K562 (cell line): ENCODE results near the gene NGRN. TPM values are rescaled to one million over a fixed set of nuclear protein-coding genes. Genes with fewer than 3 reads are reported as not detected.

Source experiments
- ATAC-seq: fragments of 200-7000 bp; cut with Tn5 transposase; 3 replicates; pipeline ENCODE4 v1.9.1; 2020; ENCODE audit warnings: moderate library complexity
- BruUV-seq: library from RNA; stranded (reverse); fragments of 400-500 nt; replicated peaks from 2 replicates; lab custom pipeline; 2021; lab: Mats Ljungman, UMichigan
- CTCF ChIA-PET: fragments of 300-600 bp; formaldehyde crosslinking; extraction: SDS; loops from one replicate; lab custom pipeline; 2021; ENCODE audit warnings: low intra/inter-chr PET ratio; lab: Yijun Ruan, JAX
- POLR2A ChIA-PET: fragments of 300-600, 350-650 bp; sonication (Branson Sonifier 250); formaldehyde crosslinking; extraction: SDS; loops from one replicate; lab custom pipeline; 2021; ENCODE audit warnings: antibody characterized with exemption, inconsistent platforms; lab: Yijun Ruan, JAX
- DNase-seq, 4 experiments: peaks; one replicate each; pipeline versions ENCODE4 v3.0.0 to v3.0.0-alpha.2; 2011 to 2018; ENCODE audit warnings: low spot score in 3 of 4, mixed read lengths in 3 of 4; ENCODE audit errors: extremely low read depth in 1 of 4
- FAIRE-seq: peaks from 2 replicates; lab custom pipeline; 2011; peaks lifted over from hg19 to GRCh38; lab: Jason Lieb, UNC
- H2AFZ ChIP-seq: 2 replicates; pipeline ENCODE4 v1.6.0; 2011; ENCODE audit warnings: low read depth, low read length, control low read depth, inconsistent platforms
- H3K27ac ChIP-seq: fragments of 200-600 bp; 3 replicates; pipeline ENCODE4 v1.8.0; 2011; ENCODE audit warnings: low read depth, mild to moderate bottlenecking, control low read depth, inconsistent platforms, low read length, moderate library complexity, mixed read lengths; ENCODE audit errors: extremely low read depth
- H3K27me3 ChIP-seq, 2 experiments: fragments of 300-600 bp in 1 of 2; 2 replicates in 1 of 2; 3 replicates in 1 of 2; pipeline versions ENCODE4 v1.6.0 to v1.8.0; 2011; ENCODE audit warnings: inconsistent platforms in 2 of 2, low read length in 2 of 2, mild to moderate bottlenecking in 1 of 2, mixed read lengths in 1 of 2, moderate library complexity in 1 of 2; ENCODE audit not compliant: control insufficient read depth in 2 of 2, insufficient read depth in 2 of 2
- H3K36me3 ChIP-seq: fragments of 300-600 bp; 3 replicates; pipeline ENCODE4 v1.8.0; 2011; ENCODE audit warnings: mild to moderate bottlenecking, low read length, inconsistent platforms; ENCODE audit not compliant: control insufficient read depth, insufficient read depth
- H3K4me1 ChIP-seq, 2 experiments: fragments of 200-600 bp in 1 of 2; replicated peaks in 1 of 2; 2 replicates in 1 of 2; 3 replicates in 1 of 2; pipeline versions ENCODE4 v1.5.1 to v1.8.0; 2011; ENCODE audit warnings: inconsistent platforms in 2 of 2, low read length in 2 of 2, mild to moderate bottlenecking in 1 of 2, mixed read lengths in 1 of 2, moderate library complexity in 1 of 2; ENCODE audit not compliant: control insufficient read depth in 2 of 2, insufficient read depth in 2 of 2
- H3K4me2 ChIP-seq: 2 replicates; pipeline ENCODE4 v1.6.1; 2011; ENCODE audit warnings: low read length, control low read depth, inconsistent platforms, mixed read lengths; ENCODE audit not compliant: insufficient read depth
- H3K4me3 ChIP-seq: fragments of 200-600 bp; sonication (generic), shearing (Covaris generic); 2 replicates; pipeline ENCODE4 v1.5.1; 2016; ENCODE audit warnings: control low read depth, inconsistent platforms
- H3K79me2 ChIP-seq: fragments of 200-600 bp; 3 replicates; pipeline ENCODE4 v1.8.0; 2011; ENCODE audit warnings: low read length, inconsistent platforms; ENCODE audit not compliant: control insufficient read depth, insufficient read depth
- H3K9ac ChIP-seq, 2 experiments: 2 replicates each; pipeline versions ENCODE4 v1.6.0 to v1.6.1; 2011; ENCODE audit warnings: low read depth in 2 of 2, low read length in 2 of 2, control low read depth in 1 of 2, inconsistent platforms in 1 of 2, mild to moderate bottlenecking in 1 of 2, mixed read lengths in 1 of 2; ENCODE audit not compliant: insufficient read depth in 1 of 2
- H3K9me1 ChIP-seq: one replicate; pipeline ENCODE4 v1.6.0; 2011; ENCODE audit warnings: inconsistent platforms, mild to moderate bottlenecking, low read length, moderate library complexity; ENCODE audit not compliant: control insufficient read depth, insufficient read depth
- H3K9me3 ChIP-seq: replicated peaks from 2 replicates; pipeline ENCODE4 v1.5.1; 2011; ENCODE audit warnings: low read depth, low read length, inconsistent platforms; ENCODE audit not compliant: control insufficient read depth, insufficient read depth
- H4K20me1 ChIP-seq: replicated peaks from 2 replicates; pipeline ENCODE4 v1.6.1; 2011; ENCODE audit warnings: low read length, inconsistent platforms, mixed read lengths; ENCODE audit not compliant: control insufficient read depth, insufficient read depth
- BMI1 ChIP-seq: fragments of 150-350 bp; IDR thresholded peaks from 2 replicates; pipeline ENCODE4 v1.6.1; 2014; ENCODE audit warnings: low read length
- CEBPB ChIP-seq: fragments of 450-650 bp; IDR thresholded peaks from 2 replicates; pipeline ENCODE4 v1.6.1; 2016; ENCODE audit warnings: missing genetic modification characterization, missing compliant biosample characterization
- CEBPG ChIP-seq, 3 experiments: fragments of 200-800 bp in 1 of 3; sonication (Bioruptor generic) in 1 of 3; sonication (generic) in 1 of 3; formaldehyde crosslinking in 1 of 3; IDR thresholded peaks in 2 of 3; conservative IDR thresholded peaks in 1 of 3; 2 replicates each; pipeline versions ENCODE4 v1.6.1 to v1.8.0; 2016 to 2022; ENCODE audit warnings: missing compliant biosample characterization in 2 of 3, missing genetic modification characterization in 2 of 3, mild to moderate bottlenecking in 1 of 3, missing genetic modification reagents in 1 of 3
- DNMT1 ChIP-seq: fragments of 450-650 bp; IDR thresholded peaks from 2 replicates; pipeline ENCODE4 v1.6.1; 2016; ENCODE audit warnings: antibody characterized with exemption, mild to moderate bottlenecking
- FOXA3 ChIP-seq, 2 experiments: fragments of 450-650 bp in 1 of 2; sonication (generic) in 1 of 2; formaldehyde crosslinking; IDR thresholded peaks in 1 of 2; conservative IDR thresholded peaks in 1 of 2; 2 replicates each; pipeline versions ENCODE4 v1.4.0 to v1.8.0; 2020 to 2022; ENCODE audit warnings: mild to moderate bottlenecking in 2 of 2, missing genetic modification reagents in 1 of 2
- FOXK1 ChIP-seq: sonication (generic); formaldehyde crosslinking; IDR thresholded peaks from 2 replicates; pipeline ENCODE4 v1.8.0; 2022; ENCODE audit warnings: missing genetic modification reagents, mild to moderate bottlenecking, borderline replicate concordance
- FUS ChIP-seq: fragments of 200-400 bp; formaldehyde crosslinking; optimal IDR thresholded peaks from 2 replicates; pipeline ENCODE3; 2017; ENCODE audit warnings: low read depth, low read length
- KLF10 ChIP-seq: fragments of 250-450 bp; sonication (Bioruptor Pico); IDR thresholded peaks from 2 replicates; pipeline ENCODE4 v1.6.1; 2021; ENCODE audit warnings: matching md5 sums
- MEIS2 ChIP-seq: fragments of 450-650 bp; IDR thresholded peaks from 2 replicates; pipeline ENCODE4 v1.6.1; 2014; ENCODE audit warnings: mild to moderate bottlenecking; ENCODE audit not compliant: partially characterized antibody
- POLR2H ChIP-seq: IDR thresholded peaks from 2 replicates; pipeline ENCODE4 v1.6.1; 2016; ENCODE audit warnings: missing genetic modification characterization, low read depth, mild to moderate bottlenecking, control low read depth, missing compliant biosample characterization, moderate library complexity
- RAD21 ChIP-seq, 2 experiments: fragments of 250-450 bp in 1 of 2; fragments of 450-650 bp in 1 of 2; sonication (Bioruptor Pico) in 1 of 2; formaldehyde crosslinking in 1 of 2; IDR thresholded peaks in 1 of 2; conservative IDR thresholded peaks in 1 of 2; 2 replicates each; pipeline versions ENCODE4 v1.4.0 to v1.8.0; 2020 to 2022; ENCODE audit warnings: mild to moderate bottlenecking in 2 of 2, moderate library complexity in 1 of 2
- RBM25 ChIP-seq: fragments of 200-400 bp; formaldehyde crosslinking; IDR thresholded peaks from 2 replicates; pipeline ENCODE4 v1.6.1; 2018; ENCODE audit warnings: low read length, low read depth, moderate library complexity; ENCODE audit not compliant: severe bottlenecking
- RBM39 ChIP-seq: fragments of 200-400 bp; formaldehyde crosslinking; optimal IDR thresholded peaks from 2 replicates; pipeline ENCODE3; 2018; ENCODE audit warnings: low read depth, low read length
- SLC30A9 ChIP-seq: fragments of 250-450 bp; sonication (Bioruptor Pico); IDR thresholded peaks from 2 replicates; pipeline ENCODE4 v1.8.0; 2022; ENCODE audit warnings: mild to moderate bottlenecking, moderate library complexity
- ZNF23 ChIP-seq: fragments of 250-450 bp; sonication (Bioruptor Pico); IDR thresholded peaks from 2 replicates; pipeline ENCODE4 v1.4.0; 2020; ENCODE audit warnings: mild to moderate bottlenecking
- ZNF76 ChIP-seq: fragments of 250-450 bp; sonication (Bioruptor Pico); IDR thresholded peaks from 2 replicates; pipeline ENCODE4 v1.4.0; 2020; ENCODE audit warnings: mild to moderate bottlenecking, moderate library complexity, borderline replicate concordance
- WGBS: fragments of 100-300 bp; shearing (Covaris generic); methylation state at CpG from one replicate; pipeline ENCODE4 v1.1.6; 2016; ENCODE audit warnings: low coverage, mixed read lengths; ENCODE audit not compliant: insufficient coverage; ENCODE audit errors: missing lambda C conversion rate; 5-methylcytosine and 5-hydroxymethylcytosine counted together
- in situ Hi-C: fragments of 300-500 bp; cut with MboI; formaldehyde crosslinking; loops from 4 replicates; pipeline ENCODE4 v1.15.0; 2018; ENCODE audit warnings: inconsistent platforms, mixed read lengths
- intact Hi-C: fragments of 100-400 bp; cut with micrococcal nuclease; formaldehyde crosslinking; loops from 2 replicates; pipeline ENCODE4 v1.14.2; 2022
- polyA plus RNA-seq, 8 experiments: library from polyadenylated mRNA; depleted of rRNA in 4 of 8; stranded (reverse) in 5 of 8; unstranded in 3 of 8; fragments of >200 nt; fragmentation: Nextera tagmentation in 2 of 8; fragmentation: Illumina TruSeq in 1 of 8; extraction: Ambion mirVana in 2 of 8; extraction: Trizol in 1 of 8; gene quantifications; 2 replicates each; pipeline versions ENCODE4 v1.2.1 to v1.2.3, GENCODE V29; 2011 to 2014; ENCODE audit warnings: inconsistent platforms in 1 of 8, missing spikeins in 1 of 8
- total RNA-seq, 7 experiments: library from RNA; depleted of rRNA in 6 of 7; stranded (reverse); fragments of >200 nt in 6 of 7; fragmentation: Illumina TruSeq in 2 of 7; extraction: Trizol in 2 of 7; gene quantifications; 2 replicates each; pipeline versions ENCODE4 v1.2.1 to v1.2.3, GENCODE V29; 2011 to 2021; ENCODE audit warnings: low replicate concordance in 1 of 7
- TF ChIP-seq, protein P1 (sequence below): fragments of 450-650 bp; conservative IDR thresholded peaks from 2 replicates; pipeline ENCODE4 v1.6.1; 2016; ENCODE audit warnings: missing genetic modification characterization, low read depth, mild to moderate bottlenecking, missing compliant biosample characterization, moderate library complexity
- TF ChIP-seq, protein P2 (sequence below): sonication (generic); formaldehyde crosslinking; IDR thresholded peaks from 2 replicates; pipeline ENCODE4 v1.5.0; 2020; ENCODE audit warnings: missing genetic modification reagents

The NGRN gene
- total and polyA plus RNA-seq, 9 of the 15 experiments (the other 6 are each of a cell fraction or from before 2014, with no cell fraction given): 14.0 to 73.4 (median 60.0) TPM

DNA sequence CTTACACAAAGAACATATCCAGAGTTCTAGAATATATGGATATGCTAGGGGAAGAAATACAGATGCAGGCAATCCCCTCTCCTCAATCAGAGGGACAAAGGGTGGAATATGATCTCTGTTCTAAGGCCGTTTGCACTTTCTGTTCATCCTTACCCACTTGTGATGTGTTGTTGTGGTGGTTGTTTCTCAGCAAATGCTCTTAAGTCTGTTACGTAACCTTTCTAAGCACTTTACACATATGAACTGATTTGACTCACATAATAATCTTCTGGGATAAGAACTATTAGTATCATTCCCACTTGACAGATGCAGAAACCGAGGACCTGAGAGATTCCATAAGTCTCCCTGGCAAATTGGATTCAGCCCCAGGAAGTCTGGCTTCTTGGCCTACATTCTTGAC lies 40.5 kb downstream of the NGRN start:
- H3K27ac ChIP-seq: no peak overlapping the region
- in situ Hi-C loops: loop anchor here (25.0 kb wide), 1 partner anchor 931 kb away; no protein-coding TSS in a partner anchor
- intact Hi-C loops: no loop called here
- no peak for FAIRE-seq
- H4K20me1 ChIP-seq: no peaks in the 10 kb centered on the region
- no peak overlapping the region for H3K4me2 ChIP-seq
- peaks cover 3% of the 10 kb centered on the region for H3K9me1 ChIP-seq
- ChIA-PET CTCF (no interaction called here), POLR2A (interaction anchor here (0.6 kb wide), 1 partner anchor 387 kb away, joined by 3 read pairs; no protein-coding TSS in a partner anchor)
- no peak for DNase-seq
- peaks cover 7 to 17% of the 10 kb centered on the region in 2 experiments for H3K4me1 ChIP-seq
- peak overlapping the region; percentile 66 for H2AFZ ChIP-seq
- no peaks in the 10 kb centered on the region for H3K79me2 ChIP-seq
- no peak overlapping the region for H3K9ac ChIP-seq
- BruUV-seq: no TSS peak
- no peaks in the 10 kb centered on the region for H3K36me3 ChIP-seq
- ATAC-seq: no peak
- no peaks in the 10 kb centered on the region for H3K9me3 ChIP-seq
- 61% methylated on average over 3 of the region's 3 CpGs for WGBS
- no peaks in the 10 kb centered on the region for H3K27me3 ChIP-seq
- H3K4me3 ChIP-seq: no peak overlapping the region
- TF ChIP-seq ZNF23 (CRISPR knock-in tag): no peak
- no peak for TF ChIP-seq SLC30A9 (CRISPR knock-in tag)
- TF ChIP-seq POLR2H (tag): no peak
- TF ChIP-seq FUS: no peak
- TF ChIP-seq MEIS2: no peak
- no peak for TF ChIP-seq DNMT1
- TF ChIP-seq ZNF76 (CRISPR knock-in tag): no peak
- TF ChIP-seq, protein P1, sequence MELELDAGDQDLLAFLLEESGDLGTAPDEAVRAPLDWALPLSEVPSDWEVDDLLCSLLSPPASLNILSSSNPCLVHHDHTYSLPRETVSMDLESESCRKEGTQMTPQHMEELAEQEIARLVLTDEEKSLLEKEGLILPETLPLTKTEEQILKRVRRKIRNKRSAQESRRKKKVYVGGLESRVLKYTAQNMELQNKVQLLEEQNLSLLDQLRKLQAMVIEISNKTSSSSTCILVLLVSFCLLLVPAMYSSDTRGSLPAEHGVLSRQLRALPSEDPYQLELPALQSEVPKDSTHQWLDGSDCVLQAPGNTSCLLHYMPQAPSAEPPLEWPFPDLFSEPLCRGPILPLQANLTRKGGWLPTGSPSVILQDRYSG: no peak
- no peak for TF ChIP-seq BMI1
- TF ChIP-seq, protein P2, sequence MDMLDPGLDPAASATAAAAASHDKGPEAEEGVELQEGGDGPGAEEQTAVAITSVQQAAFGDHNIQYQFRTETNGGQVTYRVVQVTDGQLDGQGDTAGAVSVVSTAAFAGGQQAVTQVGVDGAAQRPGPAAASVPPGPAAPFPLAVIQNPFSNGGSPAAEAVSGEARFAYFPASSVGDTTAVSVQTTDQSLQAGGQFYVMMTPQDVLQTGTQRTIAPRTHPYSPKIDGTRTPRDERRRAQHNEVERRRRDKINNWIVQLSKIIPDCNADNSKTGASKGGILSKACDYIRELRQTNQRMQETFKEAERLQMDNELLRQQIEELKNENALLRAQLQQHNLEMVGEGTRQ (CRISPR knock-in tag): no peak
- no peak for TF ChIP-seq KLF10 (CRISPR knock-in tag)
- TF ChIP-seq RBM25: peak; percentile 43
- no peak for TF ChIP-seq RAD21 (CRISPR knock-in tag; conservative IDR thresholded peaks at IDR 0.05 in 1 of 2, IDR thresholded peaks at IDR 0.05 in 1 of 2)
- peak; percentile 58; the same call in 1 of the 2 replicates for TF ChIP-seq CEBPB (tag)
- TF ChIP-seq CEBPG (CRISPR knock-in tag; IDR thresholded peaks at IDR 0.05): no peak
- TF ChIP-seq CEBPG (tag; conservative IDR thresholded peaks at IDR 0.05 in 1 of 2, IDR thresholded peaks at IDR 0.05 in 1 of 2): peak in 1 of 2 experiments; percentile 40; a peak in 1 of 4 replicates
- no peak for TF ChIP-seq RBM39
- TF ChIP-seq FOXA3 (CRISPR knock-in tag; conservative IDR thresholded peaks at IDR 0.05 in 1 of 2, IDR thresholded peaks at IDR 0.05 in 1 of 2): no peak
- no peak for TF ChIP-seq FOXK1 (CRISPR knock-in tag)
